HL-60 (cell line): ENCODE results near the gene SETD3.

ENCODE experiments used
- DNase-seq, 2 experiments: peaks; one replicate each; pipeline ENCODE4 v3.0.0-alpha.2; 2010 to 2020; ENCODE audit warnings: low read depth in 1 of 2, low spot score in 1 of 2
- H3K27ac ChIP-seq: fragments of 250-450 bp; sonication (Bioruptor Pico); replicated peaks from 2 replicates; pipeline ENCODE4 v1.5.1; 2020; ENCODE audit warnings: mild to moderate bottlenecking, moderate library complexity
- H3K27me3 ChIP-seq: fragments of 250-450 bp; sonication (Bioruptor Pico); 2 replicates; pipeline ENCODE4 v1.5.1; 2021; ENCODE audit warnings: mild to moderate bottlenecking, moderate library complexity; ENCODE audit not compliant: insufficient read depth, poor library complexity, severe bottlenecking
- H3K4me3 ChIP-seq: replicated peaks from 2 replicates; pipeline ENCODE4 v1.5.1; 2011; ENCODE audit warnings: mild to moderate bottlenecking, control low read depth, low read length; ENCODE audit not compliant: insufficient read depth
- CTCF ChIP-seq: IDR thresholded peaks from one replicate; pipeline ENCODE4 v1.5.1; 2011; ENCODE audit warnings: low read length, control low read depth, inconsistent platforms; ENCODE audit not compliant: insufficient read depth
- GABPA ChIP-seq: IDR thresholded peaks from 2 replicates; pipeline ENCODE4 v1.6.1; 2012; ENCODE audit warnings: low read depth
- POLR2AphosphoS5 ChIP-seq: IDR thresholded peaks from 2 replicates; pipeline ENCODE4 v1.6.1; 2012; ENCODE audit warnings: low read depth
- REST ChIP-seq: IDR thresholded peaks from 2 replicates; pipeline ENCODE4 v1.6.1; 2012; ENCODE audit warnings: low read depth; ENCODE audit not compliant: insufficient replicate concordance
- SPI1 ChIP-seq: IDR thresholded peaks from 2 replicates; pipeline ENCODE4 v1.6.1; 2012; ENCODE audit warnings: low read depth, mild to moderate bottlenecking, borderline replicate concordance

The SETD3 gene

GRCh38 chr14:99475179-99475578 is 5.5 kb downstream of the SETD3 start:
- H3K4me3 ChIP-seq: no peak overlapping the region
- no peaks in the 10 kb centered on the region for H3K27me3 ChIP-seq
- H3K27ac ChIP-seq: no peak overlapping the region
- no peak for DNase-seq
- TF ChIP-seq CTCF (no peak), SPI1 (no peak), POLR2AphosphoS5 (no peak), REST (no peak), GABPA (no peak)

- no peak overlapping the region for H3K4me3 ChIP-seq
- TF ChIP-seq SPI1 (no peak), CTCF (no peak), REST (no peak), GABPA (no peak), POLR2AphosphoS5 (no peak)
- no peak overlapping the region for H3K27ac ChIP-seq
- no peak for DNase-seq
- no peaks in the 10 kb centered on the region for H3K27me3 ChIP-seq
Measured at GRCh38 chr14:99473458-99473857, 7.2 kb downstream of the SETD3 start.

GRCh38 chr14:99472937-99473336 is 7.7 kb downstream of the SETD3 start:
- TF ChIP-seq SPI1 (no peak), REST (no peak), POLR2AphosphoS5 (no peak), GABPA (no peak), CTCF (no peak)
- Histone ChIP-seq H3K4me3 (no peak overlapping the region), H3K27ac (no peak overlapping the region), H3K27me3 (no peaks in the 10 kb centered on the region)
- DNase-seq: no peak
